Activated CD4-positive, alpha-beta memory T cell treated with anti-CD3 and anti-CD28 coated beads, Interleukin-2, amount 10 ng/mL, durations not matched to agents 7 days and 5 days (primary cell): Measurements from ENCODE around the gene RDM1. TPM values are rescaled to one million over a fixed set of nuclear protein-coding genes. Genes with fewer than 3 reads are reported as not detected.
"Not testable (repeated sequence)": the region's sequence is repeated elsewhere in the genome, so short reads cannot be mapped to it uniquely, and the experiment has no call there.

ENCODE experiments used
- CTCF ChIA-PET: fragments of 350-600 bp; sonication (Branson Sonifier 250); formaldehyde crosslinking; loops from one replicate; lab custom pipeline; 2021; ENCODE audit warnings: antibody characterized with exemption, inconsistent platforms; lab: Charles Lee
- POLR2A ChIA-PET: fragments of 350-600 bp; sonication (Branson Sonifier 250); formaldehyde crosslinking; loops from one replicate; lab custom pipeline; 2021; ENCODE audit warnings: antibody characterized with exemption; lab: Charles Lee
- DNase-seq: peaks from one replicate; pipeline ENCODE4 v3.0.0-alpha.2; 2020
- H3K27ac Mint-ChIP-seq: one replicate; pipeline ENCODE4 v1.8.0; 2021; ENCODE audit warnings: mild to moderate bottlenecking, mixed read lengths
- H3K27me3 Mint-ChIP-seq: one replicate; pipeline ENCODE4 v1.8.0; 2021; ENCODE audit warnings: mixed read lengths
- H3K36me3 Mint-ChIP-seq: one replicate; pipeline ENCODE4 v1.8.0; 2021; ENCODE audit warnings: low read depth, mixed read lengths
- H3K4me1 Mint-ChIP-seq: one replicate; pipeline ENCODE4 v1.8.0; 2021; ENCODE audit warnings: mixed read lengths
- H3K4me3 Mint-ChIP-seq: one replicate; pipeline ENCODE4 v1.8.0; 2021; ENCODE audit warnings: mild to moderate bottlenecking, mixed read lengths
- H3K9me3 Mint-ChIP-seq: one replicate; pipeline ENCODE4 v1.8.0; 2021; ENCODE audit warnings: mixed read lengths
- total RNA-seq, 2 experiments: library from RNA; stranded (reverse); gene quantifications; one replicate each; pipeline ENCODE4 v1.2.3, GENCODE V29; 2021

Gene RDM1
- total RNA-seq, 2 experiments from 2014 or later = 14.4 to 16.9 TPM

- no peak for DNase-seq
- Mint-ChIP-seq H3K4me3 (no peak overlapping the region), H3K9me3 (no peaks in the 10 kb centered on the region), H3K27ac (no peak overlapping the region), H3K36me3 (no peaks in the 10 kb centered on the region), H3K27me3 (peaks cover 31% of the 10 kb centered on the region), H3K4me1 (no peaks in the 10 kb centered on the region)
- ChIA-PET CTCF (no interaction called here), POLR2A (no interaction called here)
Observed at GRCh38 chr17:35953720-35954119, 23.1 kb upstream of the RDM1 start.

GRCh38 chr17:35949401-35949800, 18.8 kb upstream of the RDM1 start:
- no peak overlapping the region for H3K4me3 Mint-ChIP-seq
- DNase-seq = no peak
- CTCF ChIA-PET = interaction anchor here (1.1 to 1.4 kb wide), 3 partner anchors 8 to 200 kb away, joined by 3 to 5 read pairs (median 3); no protein-coding TSS in a partner anchor
- H3K36me3 Mint-ChIP-seq = no peaks in the 10 kb centered on the region
- no peak overlapping the region for H3K27ac Mint-ChIP-seq
- peaks cover 4% of the 10 kb centered on the region for H3K27me3 Mint-ChIP-seq
- POLR2A ChIA-PET = interaction anchor here (0.8 kb wide), 1 partner anchor 9 kb away, joined by 3 read pairs; no protein-coding TSS in a partner anchor
- H3K9me3 Mint-ChIP-seq = no peaks in the 10 kb centered on the region
- H3K4me1 Mint-ChIP-seq = peaks cover 6% of the 10 kb centered on the region

- Mint-ChIP-seq H3K36me3 (no peaks in the 10 kb centered on the region), H3K4me1 (peaks cover 6% of the 10 kb centered on the region), H3K27me3 (no peaks in the 10 kb centered on the region), H3K4me3 (no peak overlapping the region), H3K27ac (no peak overlapping the region), H3K9me3 (no peaks in the 10 kb centered on the region)
- CTCF ChIA-PET = interaction anchor here (0.7 to 1.6 kb wide), 6 partner anchors 21 to 534 kb away, joined by 3 to 6 read pairs (median 4); no protein-coding TSS in a partner anchor
- POLR2A ChIA-PET = interaction anchor here (0.8 kb wide), 1 partner anchor 11 kb away, joined by 3 read pairs; no protein-coding TSS in a partner anchor
- DNase-seq = no peak
Observed at GRCh38 chr17:35948092-35948491, 17.5 kb upstream of the RDM1 start.

GRCh38 chr17:35947156-35947585, 16.6 kb upstream of the RDM1 start:
- Mint-ChIP-seq H3K4me1 (peaks cover 6% of the 10 kb centered on the region), H3K4me3 (no peak overlapping the region), H3K9me3 (no peaks in the 10 kb centered on the region), H3K27me3 (no peaks in the 10 kb centered on the region), H3K27ac (no peak overlapping the region), H3K36me3 (no peaks in the 10 kb centered on the region)
- peak; percentile 62 for DNase-seq
- POLR2A ChIA-PET = no interaction called here
- CTCF ChIA-PET = interaction anchor here (0.7 to 1.7 kb wide), 5 partner anchors 14 to 184 kb away, joined by 4 to 7 read pairs (median 4); no protein-coding TSS in a partner anchor

GRCh38 chr17:35944151-35944550, 13.6 kb upstream of the RDM1 start:
- Mint-ChIP-seq H3K9me3 (no peaks in the 10 kb centered on the region), H3K36me3 (no peaks in the 10 kb centered on the region), H3K4me1 (peaks cover 6% of the 10 kb centered on the region), H3K27me3 (no peaks in the 10 kb centered on the region), H3K4me3 (no peak overlapping the region), H3K27ac (no peak overlapping the region)
- CTCF ChIA-PET = interaction anchor here (1.8 kb wide), 1 partner anchor 10 kb away, joined by 3 read pairs; no protein-coding TSS in a partner anchor
- POLR2A ChIA-PET = no interaction called here
- DNase-seq = no peak

- no peak for DNase-seq
- no peak within 1 kb of the TSS for H3K4me3 Mint-ChIP-seq
- ChIA-PET CTCF (interaction anchor here (1.8 kb wide), 1 partner anchor 10 kb away, joined by 3 read pairs; no protein-coding TSS in a partner anchor), POLR2A (interaction anchor here (1.4 kb wide), 1 partner anchor 12 kb away, joined by 5 read pairs; no protein-coding TSS in a partner anchor)
- no peaks in the 10 kb centered on the region for H3K27me3 Mint-ChIP-seq
- peaks cover 6% of the 10 kb centered on the region for H3K4me1 Mint-ChIP-seq
- no peak within 1 kb of the TSS for H3K27ac Mint-ChIP-seq
- H3K9me3 Mint-ChIP-seq = peaks cover 2% of the 10 kb centered on the region
- no peaks in the 10 kb centered on the region for H3K36me3 Mint-ChIP-seq
Observed at GRCh38 chr17:35943537-35943936, 13.0 kb upstream of the RDM1 start, which contains the start of gene LYZL6. Gene LYZL6, minus strand, starts transcription at chr17:35943713. Its CDS starts 4,357 bp downstream, at chr17:35939356.

- no peak for DNase-seq
- Mint-ChIP-seq H3K9me3 (peaks cover 2% of the 10 kb centered on the region), H3K27ac (no peak overlapping the region), H3K36me3 (no peaks in the 10 kb centered on the region), H3K27me3 (no peaks in the 10 kb centered on the region), H3K4me3 (no peak overlapping the region), H3K4me1 (peaks cover 6% of the 10 kb centered on the region)
- ChIA-PET CTCF (interaction anchor here (1.8 kb wide), 1 partner anchor 9 kb away, joined by 3 read pairs; no protein-coding TSS in a partner anchor), POLR2A (interaction anchor here (1.4 kb wide), 1 partner anchor 11 kb away, joined by 5 read pairs; no protein-coding TSS in a partner anchor)
Observed at GRCh38 chr17:35942588-35943186, 12.1 kb upstream of the RDM1 start.

- CTCF ChIA-PET = interaction anchor here (2.0 kb wide), 1 partner anchor 31 kb away, joined by 4 read pairs; no protein-coding TSS in a partner anchor
- H3K9me3 Mint-ChIP-seq, H3K4me1 Mint-ChIP-seq, DNase-seq, H3K27me3 Mint-ChIP-seq, H3K27ac Mint-ChIP-seq, H3K36me3 Mint-ChIP-seq, H3K4me3 Mint-ChIP-seq, POLR2A ChIA-PET: not testable (repeated sequence)
Observed at GRCh38 chr17:35938492-35938891, 7.9 kb upstream of the RDM1 start.

- no peak for DNase-seq
- H3K36me3 Mint-ChIP-seq = no peaks in the 10 kb centered on the region
- H3K27me3 Mint-ChIP-seq = peaks cover 7% of the 10 kb centered on the region
- H3K4me3 Mint-ChIP-seq = no peak overlapping the region
- ChIA-PET CTCF (no interaction called here), POLR2A (no interaction called here)
- H3K4me1 Mint-ChIP-seq = peaks cover 5% of the 10 kb centered on the region
- H3K27ac Mint-ChIP-seq = no peak overlapping the region
- H3K9me3 Mint-ChIP-seq = peaks cover 2% of the 10 kb centered on the region
Observed at GRCh38 chr17:35936063-35936462, 5.5 kb upstream of the RDM1 start.

- H3K27ac Mint-ChIP-seq = no peak overlapping the region
- CTCF ChIA-PET = no interaction called here
- peaks cover 2% of the 10 kb centered on the region for H3K9me3 Mint-ChIP-seq
- peaks cover 7% of the 10 kb centered on the region for H3K27me3 Mint-ChIP-seq
- DNase-seq = no peak
- no peak overlapping the region for H3K4me3 Mint-ChIP-seq
- H3K36me3 Mint-ChIP-seq = peaks cover 4% of the 10 kb centered on the region
- H3K4me1 Mint-ChIP-seq = peaks cover 17% of the 10 kb centered on the region
- POLR2A ChIA-PET = no interaction called here
Observed at GRCh38 chr17:35934760-35935159, 4.2 kb upstream of the RDM1 start.

- Mint-ChIP-seq H3K27me3 (peaks cover 7% of the 10 kb centered on the region), H3K36me3 (peaks cover 14% of the 10 kb centered on the region), H3K4me3 (no peak overlapping the region), H3K9me3 (no peaks in the 10 kb centered on the region), H3K27ac (no peak overlapping the region), H3K4me1 (peaks cover 29% of the 10 kb centered on the region)
- POLR2A ChIA-PET = interaction anchor here (4.7 kb wide), 1 partner anchor 55 kb away, joined by 40 read pairs; the partner anchor contains the start of gene CCL5
- CTCF ChIA-PET = interaction anchor here (1.6 kb wide), 1 partner anchor 43 kb away, joined by 3 read pairs; no protein-coding TSS in a partner anchor
- no peak for DNase-seq
Observed at GRCh38 chr17:35932586-35932985, 2.0 kb upstream of the RDM1 start.

- CTCF ChIA-PET = interaction anchor here (0.9 to 1.8 kb wide), 6 partner anchors 42 to 168 kb away, joined by 3 to 7 read pairs (median 4); partner anchors contain the start of gene CCL5
- Mint-ChIP-seq H3K9me3 (no peaks in the 10 kb centered on the region), H3K27ac (no peak overlapping the region), H3K27me3 (peaks cover 7% of the 10 kb centered on the region), H3K4me1 (peaks cover 29% of the 10 kb centered on the region), H3K36me3 (peaks cover 15% of the 10 kb centered on the region), H3K4me3 (no peak overlapping the region)
- no peak for DNase-seq
- POLR2A ChIA-PET = interaction anchor here (1.0 to 4.7 kb wide), 10 partner anchors 11 to 122 kb away, joined by 4 to 40 read pairs (median 8); partner anchors contain the start of genes CCL5, LYZL6 and TAF15
Observed at GRCh38 chr17:35931794-35932425, 1.3 kb upstream of the RDM1 start.
